HepG2 (cell line): ENCODE measurements around the gene GRIFIN. TPM values are rescaled to one million over a fixed set of nuclear protein-coding genes. Genes with fewer than 3 reads are reported as not detected.
A peak's percentile ranks its signal among the peaks of the same experiment; 100 is the strongest.

Source experiments
- EZH2 ChIP-seq: conservative IDR thresholded peaks from 2 replicates; pipeline ENCODE4 v1.6.1; 2012; ENCODE audit warnings: mild to moderate bottlenecking, low read depth, low read length, moderate library complexity
- FOXM1 ChIP-seq: sonication (generic); formaldehyde crosslinking; IDR thresholded peaks from 2 replicates; pipeline ENCODE4 v1.5.0; 2020; ENCODE audit warnings: missing genetic modification reagents
- LRRFIP1 ChIP-seq: sonication (generic); formaldehyde crosslinking; conservative IDR thresholded peaks from 2 replicates; pipeline ENCODE4 v1.4.0; 2020; ENCODE audit warnings: missing genetic modification reagents
- NFE2L2 ChIP-seq: fragments of 150-350 bp; IDR thresholded peaks from 2 replicates; pipeline ENCODE4 v1.6.1; 2014; ENCODE audit warnings: low read length
- REXO4 ChIP-seq: sonication (generic); formaldehyde crosslinking; IDR thresholded peaks from 2 replicates; pipeline ENCODE4 v1.8.0; 2022; ENCODE audit warnings: missing genetic modification reagents, mild to moderate bottlenecking, borderline replicate concordance
- STAT5B ChIP-seq: sonication (generic); formaldehyde crosslinking; IDR thresholded peaks from 2 replicates; pipeline ENCODE4 v1.4.0; 2020; ENCODE audit warnings: missing genetic modification reagents
- WIZ ChIP-seq: sonication (generic); formaldehyde crosslinking; IDR thresholded peaks from 2 replicates; pipeline ENCODE4 v1.5.1; 2020; ENCODE audit warnings: mild to moderate bottlenecking, missing genetic modification reagents
- ZFP36 ChIP-seq: fragments of 150-350 bp; IDR thresholded peaks from 2 replicates; pipeline ENCODE4 v1.6.1; 2018; ENCODE audit warnings: borderline replicate concordance, low read length, low read depth; ENCODE audit not compliant: partially characterized antibody
- ZFP37 ChIP-seq: sonication (generic); formaldehyde crosslinking; IDR thresholded peaks from 2 replicates; pipeline ENCODE4 v1.4.0; 2020; ENCODE audit warnings: missing genetic modification reagents, borderline replicate concordance
- ZFP82 ChIP-seq: sonication (generic); formaldehyde crosslinking; IDR thresholded peaks from 2 replicates; pipeline ENCODE4 v1.5.1; 2020; ENCODE audit warnings: mild to moderate bottlenecking, missing genetic modification reagents, borderline replicate concordance
- ZNF563 ChIP-seq: sonication (generic); formaldehyde crosslinking; IDR thresholded peaks from 2 replicates; pipeline ENCODE4 v1.8.0; 2022; ENCODE audit warnings: mild to moderate bottlenecking, moderate library complexity, missing genetic modification reagents
- ZNF629 ChIP-seq: sonication (generic); formaldehyde crosslinking; conservative IDR thresholded peaks from 2 replicates; pipeline ENCODE4 v1.5.0; 2020; ENCODE audit warnings: missing genetic modification reagents
- polyA plus RNA-seq, 8 experiments: library from polyadenylated mRNA; depleted of rRNA in 3 of 8; stranded (reverse) in 7 of 8; unstranded in 1 of 8; fragments of >200 nt; fragmentation: Illumina TruSeq in 4 of 8; extraction: Trizol in 4 of 8; gene quantifications; 2 replicates each; pipeline versions ENCODE4 v1.2.1 to v1.2.3, GENCODE V29; 2011 to 2016; ENCODE audit warnings: low read depth in 4 of 8, missing spikeins in 1 of 8, mixed read lengths in 1 of 8; ENCODE audit not compliant: insufficient read depth in 1 of 8
- total RNA-seq, 5 experiments: library from RNA; depleted of rRNA; stranded (reverse); fragments of >200 nt; fragmentation: Illumina TruSeq; extraction: Trizol; gene quantifications; 2 replicates each; pipeline ENCODE4 v1.2.3, GENCODE V29; 2016; ENCODE audit warnings: low read depth in 1 of 5
- TF ChIP-seq, protein P1 (sequence below): sonication (generic); formaldehyde crosslinking; IDR thresholded peaks from 2 replicates; pipeline ENCODE4 v1.4.0; 2020; ENCODE audit warnings: missing genetic modification reagents
- TF ChIP-seq, protein P2 (sequence below): sonication (generic); formaldehyde crosslinking; IDR thresholded peaks from 2 replicates; pipeline ENCODE4 v1.8.0; 2022; ENCODE audit warnings: mild to moderate bottlenecking, missing genetic modification reagents

Gene GRIFIN
- total and polyA plus RNA-seq, 2 of the 13 experiments (the other 11 are each of a cell fraction or from before 2014, with no cell fraction given): not detected

DNA sequence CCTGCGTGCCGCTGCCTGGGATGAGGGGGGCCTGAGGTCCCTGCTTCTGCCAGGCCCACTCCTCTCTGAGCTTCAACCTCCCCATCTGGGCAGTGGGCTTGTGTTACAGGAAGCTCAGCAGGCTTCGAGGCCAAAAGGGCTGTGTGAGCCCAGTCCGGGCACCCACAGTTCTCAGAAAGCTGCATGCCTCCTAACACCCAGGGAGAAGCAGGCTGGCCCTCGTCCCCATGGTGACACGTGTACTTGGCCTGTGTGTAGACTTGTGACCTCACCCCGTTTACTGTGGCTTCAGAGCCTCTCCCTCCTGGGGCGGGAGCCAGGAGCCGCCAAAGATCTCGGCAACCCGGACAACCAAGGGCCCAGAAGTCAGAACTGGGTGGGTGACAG lies 2.2 kb upstream of the GRIFIN start (continued):
- TF ChIP-seq, protein P1, sequence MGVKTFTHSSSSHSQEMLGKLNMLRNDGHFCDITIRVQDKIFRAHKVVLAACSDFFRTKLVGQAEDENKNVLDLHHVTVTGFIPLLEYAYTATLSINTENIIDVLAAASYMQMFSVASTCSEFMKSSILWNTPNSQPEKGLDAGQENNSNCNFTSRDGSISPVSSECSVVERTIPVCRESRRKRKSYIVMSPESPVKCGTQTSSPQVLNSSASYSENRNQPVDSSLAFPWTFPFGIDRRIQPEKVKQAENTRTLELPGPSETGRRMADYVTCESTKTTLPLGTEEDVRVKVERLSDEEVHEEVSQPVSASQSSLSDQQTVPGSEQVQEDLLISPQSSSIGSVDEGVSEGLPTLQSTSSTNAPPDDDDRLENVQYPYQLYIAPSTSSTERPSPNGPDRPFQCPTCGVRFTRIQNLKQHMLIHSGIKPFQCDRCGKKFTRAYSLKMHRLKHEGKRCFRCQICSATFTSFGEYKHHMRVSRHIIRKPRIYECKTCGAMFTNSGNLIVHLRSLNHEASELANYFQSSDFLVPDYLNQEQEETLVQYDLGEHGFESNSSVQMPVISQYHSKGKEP (CRISPR knock-in tag): no peak
- TF ChIP-seq STAT5B (CRISPR knock-in tag) (no peak), LRRFIP1 (CRISPR knock-in tag) (no peak), ZFP82 (CRISPR knock-in tag) (no peak), EZH2 (no peak), ZNF629 (CRISPR knock-in tag) (peak; percentile 67), ZFP36 (no peak), ZFP37 (CRISPR knock-in tag) (no peak), REXO4 (CRISPR knock-in tag) (no peak), ZNF563 (CRISPR knock-in tag) (0 out of 2 replicates have a peak, but pooled peaks have one; percentile 22), WIZ (CRISPR knock-in tag) (no peak), NFE2L2 (no peak), FOXM1 (CRISPR knock-in tag) (no peak)
- TF ChIP-seq, protein P2, sequence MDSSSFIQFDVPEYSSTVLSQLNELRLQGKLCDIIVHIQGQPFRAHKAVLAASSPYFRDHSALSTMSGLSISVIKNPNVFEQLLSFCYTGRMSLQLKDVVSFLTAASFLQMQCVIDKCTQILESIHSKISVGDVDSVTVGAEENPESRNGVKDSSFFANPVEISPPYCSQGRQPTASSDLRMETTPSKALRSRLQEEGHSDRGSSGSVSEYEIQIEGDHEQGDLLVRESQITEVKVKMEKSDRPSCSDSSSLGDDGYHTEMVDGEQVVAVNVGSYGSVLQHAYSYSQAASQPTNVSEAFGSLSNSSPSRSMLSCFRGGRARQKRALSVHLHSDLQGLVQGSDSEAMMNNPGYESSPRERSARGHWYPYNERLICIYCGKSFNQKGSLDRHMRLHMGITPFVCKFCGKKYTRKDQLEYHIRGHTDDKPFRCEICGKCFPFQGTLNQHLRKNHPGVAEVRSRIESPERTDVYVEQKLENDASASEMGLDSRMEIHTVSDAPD (CRISPR knock-in tag): no peak
- TF ChIP-seq, all 625 proteins: peak for 5
